HG02678 (cell line): Measurements from ENCODE around the gene ALS2.
"Not testable (repeated sequence)": the region's sequence is repeated elsewhere in the genome, so short reads cannot be mapped to it uniquely, and the experiment has no call there.

Experiments
- ATAC-seq: cut with Tn5 transposase; IDR thresholded peaks from one replicate; pipeline ENCODE4 v1.9.1; 2021; ENCODE audit warnings: mild to moderate bottlenecking, moderate library complexity; ENCODE audit not compliant: unreplicated experiment

Gene ALS2

GRCh38 chr2:201780674-201781493 lies at the start of gene ALS2:
ALS2 (minus strand) TSS chr2:201780933; CDS start chr2:201768885, 12,048 bp downstream.
- ATAC-seq: peak; percentile 94

GRCh38 chr2:201828220-201828619 lies 47.5 kb upstream of the ALS2 start:
- ATAC-seq: no peak

- no peak for ATAC-seq
Measured at GRCh38 chr2:201827621-201828020, 46.9 kb upstream of the ALS2 start.

- no peak for ATAC-seq
Measured at GRCh38 chr2:201824212-201824611, 43.5 kb upstream of the ALS2 start.

- no peak for ATAC-seq
Measured at GRCh38 chr2:201821080-201821479, 40.3 kb upstream of the ALS2 start.

GRCh38 chr2:201820383-201821007 lies 39.8 kb upstream of the ALS2 start:
- ATAC-seq: no peak

- no peak for ATAC-seq
Measured at GRCh38 chr2:201816657-201817575, 36.2 kb upstream of the ALS2 start.

- no peak for ATAC-seq
Measured at GRCh38 chr2:201813996-201814760, 33.4 kb upstream of the ALS2 start.

GRCh38 chr2:201810604-201811003 lies 29.9 kb upstream of the ALS2 start:
- ATAC-seq: not testable (repeated sequence)

- ATAC-seq: no peak
Measured at GRCh38 chr2:201809633-201810032, 28.9 kb upstream of the ALS2 start.

- ATAC-seq: no peak
Measured at GRCh38 chr2:201808027-201808426, 27.3 kb upstream of the ALS2 start.

- no peak for ATAC-seq
Measured at GRCh38 chr2:201807452-201807999, 26.8 kb upstream of the ALS2 start.

GRCh38 chr2:201806442-201807170 lies 25.9 kb upstream of the ALS2 start, which contains the start of gene CDK15:
CDK15 (plus strand) TSS chr2:201806537; CDS start chr2:201806665, 128 bp downstream.
- no peak for ATAC-seq

GRCh38 chr2:201798914-201799285 lies 18.2 kb upstream of the ALS2 start:
- not testable (repeated sequence) for ATAC-seq

GRCh38 chr2:201798252-201798913 lies 17.6 kb upstream of the ALS2 start:
- no peak for ATAC-seq

GRCh38 chr2:201797175-201797840 lies 16.6 kb upstream of the ALS2 start:
- no peak for ATAC-seq

GRCh38 chr2:201796478-201796865 lies 15.7 kb upstream of the ALS2 start:
- ATAC-seq: no peak
